Smooth muscle cell (in vitro differentiated cells): ENCODE results near the gene TMPRSS13. TPM values are rescaled to one million over a fixed set of nuclear protein-coding genes. Genes with fewer than 3 reads are reported as not detected.

Source experiments
- DNase-seq: peaks from one replicate; lab custom pipeline; 2025; ENCODE audit not compliant: unreplicated experiment; lab: John Stamatoyannopoulos, UW
- H2AFZ ChIP-seq: fragments of 200-600 bp; sonication (generic); 2 replicates; pipeline ENCODE4 v1.6.0; 2016; ENCODE audit warnings: antibody characterized with exemption, low read depth, mild to moderate bottlenecking
- H3F3A ChIP-seq: fragments of 200-600 bp; sonication (generic); 2 replicates; pipeline ENCODE4 v1.6.0; 2017; ENCODE audit warnings: antibody characterized with exemption, low read depth
- H3K27ac ChIP-seq: fragments of 200-600 bp; sonication (generic); 2 replicates; pipeline ENCODE4 v1.5.1; 2016; ENCODE audit warnings: low read depth, mild to moderate bottlenecking
- H3K27me3 ChIP-seq: fragments of 200-600 bp; sonication (generic); 2 replicates; pipeline ENCODE4 v1.6.1; 2016; ENCODE audit warnings: low read depth, mild to moderate bottlenecking
- H3K36me3 ChIP-seq: fragments of 200-600 bp; sonication (generic); 2 replicates; pipeline ENCODE4 v1.5.1; 2016; ENCODE audit warnings: low read depth
- H3K4me1 ChIP-seq: fragments of 200-600 bp; sonication (generic); 2 replicates; pipeline ENCODE4 v1.5.1; 2016; ENCODE audit warnings: low read depth
- H3K4me2 ChIP-seq: fragments of 200-600 bp; sonication (generic); 2 replicates; pipeline ENCODE4 v1.6.0; 2016; ENCODE audit warnings: mild to moderate bottlenecking
- H3K4me3 ChIP-seq: fragments of 200-600 bp; sonication (generic); 2 replicates; pipeline ENCODE4 v1.5.1; 2016; ENCODE audit warnings: mild to moderate bottlenecking
- H3K79me2 ChIP-seq: fragments of 200-600 bp; sonication (generic); 2 replicates; pipeline ENCODE4 v1.6.0; 2016; ENCODE audit warnings: low read depth, mild to moderate bottlenecking
- H3K9ac ChIP-seq: fragments of 200-600 bp; sonication (generic); 2 replicates; pipeline ENCODE4 v1.6.0; 2016; ENCODE audit warnings: low read depth
- H3K9me3 ChIP-seq: fragments of 200-600 bp; sonication (generic); replicated peaks from 2 replicates; pipeline ENCODE4 v1.5.1; 2016; ENCODE audit warnings: low read depth
- H4K20me1 ChIP-seq: fragments of 200-600 bp; sonication (generic); 2 replicates; pipeline ENCODE4 v1.6.0; 2016; ENCODE audit warnings: low read depth
- CTCF ChIP-seq: fragments of 200-600 bp; sonication (generic); IDR thresholded peaks from 2 replicates; pipeline ENCODE4 v1.5.1; 2017; ENCODE audit warnings: borderline replicate concordance, mild to moderate bottlenecking, antibody characterized with exemption; ENCODE audit not compliant: insufficient read depth, poor library complexity, severe bottlenecking
- WGBS: methylation state at CpG from one replicate; pipeline ENCODE4 v1.1.7; 2016; ENCODE audit warnings: low lambda C conversion rate; 5-methylcytosine and 5-hydroxymethylcytosine counted together
- polyA plus RNA-seq: library from polyadenylated mRNA; unstranded; fragments of >200 nt; fragmentation: Nextera tagmentation; extraction: Ambion mirVana; gene quantifications from 2 replicates; pipeline ENCODE4 v1.2.1, GENCODE V29; 2016
- total RNA-seq: library from RNA; depleted of rRNA; stranded (reverse); fragments of >200 nt; gene quantifications from 2 replicates; pipeline ENCODE4 v1.2.3, GENCODE V29; 2014

Gene TMPRSS13
- total and polyA plus RNA-seq, 2 experiments from 2014 or later: 0.73 to 1.3 TPM

- DNase-seq: no peak
- Histone ChIP-seq H3K4me3 (no peak overlapping the region), H3K79me2 (no peaks in the 10 kb centered on the region), H2AFZ (no peak overlapping the region), H4K20me1 (no peaks in the 10 kb centered on the region), H3F3A (peaks cover 4% of the 10 kb centered on the region), H3K4me2 (no peak overlapping the region), H3K9ac (no peak overlapping the region), H3K27me3 (no peaks in the 10 kb centered on the region), H3K9me3 (no peaks in the 10 kb centered on the region), H3K4me1 (peaks cover 3% of the 10 kb centered on the region), H3K36me3 (no peaks in the 10 kb centered on the region), H3K27ac (no peak overlapping the region)
- TF ChIP-seq CTCF: no peak
- WGBS: 86% methylated on average over 6 of the region's 6 CpGs
These were observed 3.2 kb upstream of the TMPRSS13 start for GRCh38 chr11:117932426-117932825.

GRCh38 chr11:117931971-117932370, 2.8 kb upstream of the TMPRSS13 start:
- H3K79me2 ChIP-seq: no peaks in the 10 kb centered on the region

GRCh38 chr11:117931331-117931950, 2.2 kb upstream of the TMPRSS13 start:
- no peaks in the 10 kb centered on the region for H3K36me3 ChIP-seq
- no peak for DNase-seq
- no peak overlapping the region for H3K9ac ChIP-seq
- H3K27ac ChIP-seq: no peak overlapping the region
- peaks cover 3% of the 10 kb centered on the region for H3K4me1 ChIP-seq
- no peaks in the 10 kb centered on the region for H3K27me3 ChIP-seq
- WGBS: 97% methylated on average over 10 of the region's 10 CpGs
- no peaks in the 10 kb centered on the region for H3K79me2 ChIP-seq
- H3K4me3 ChIP-seq: no peak overlapping the region
- no peak overlapping the region for H3K4me2 ChIP-seq
- H3F3A ChIP-seq: peaks cover 4% of the 10 kb centered on the region
- H2AFZ ChIP-seq: no peak overlapping the region
- no peak for TF ChIP-seq CTCF
- H4K20me1 ChIP-seq: no peaks in the 10 kb centered on the region
- no peaks in the 10 kb centered on the region for H3K9me3 ChIP-seq

More at GRCh38 chr11:117931971-117932370, 2.8 kb upstream of the TMPRSS13 start:
- H3K9ac ChIP-seq: no peak overlapping the region
- peaks cover 4% of the 10 kb centered on the region for H3F3A ChIP-seq
- H3K9me3 ChIP-seq: no peaks in the 10 kb centered on the region
- H3K27ac ChIP-seq: no peak overlapping the region
- no peak overlapping the region for H2AFZ ChIP-seq
- H3K4me2 ChIP-seq: no peak overlapping the region
- peaks cover 3% of the 10 kb centered on the region for H3K4me1 ChIP-seq
- WGBS: 78% methylated on average over 2 of the region's 2 CpGs
- no peaks in the 10 kb centered on the region for H3K36me3 ChIP-seq
- no peak for DNase-seq
- no peak for TF ChIP-seq CTCF
- no peaks in the 10 kb centered on the region for H3K27me3 ChIP-seq
- H3K4me3 ChIP-seq: no peak overlapping the region
- no peaks in the 10 kb centered on the region for H4K20me1 ChIP-seq
